ENCODE data around the gene CBY3. TPM values are rescaled to one million over a fixed set of nuclear protein-coding genes. Genes with fewer than 3 reads are reported as not detected.

Gene CBY3
- polyA plus RNA-seq, 2 of the 4 experiments (the other 2 are of a cell fraction) = not detected

DNA sequence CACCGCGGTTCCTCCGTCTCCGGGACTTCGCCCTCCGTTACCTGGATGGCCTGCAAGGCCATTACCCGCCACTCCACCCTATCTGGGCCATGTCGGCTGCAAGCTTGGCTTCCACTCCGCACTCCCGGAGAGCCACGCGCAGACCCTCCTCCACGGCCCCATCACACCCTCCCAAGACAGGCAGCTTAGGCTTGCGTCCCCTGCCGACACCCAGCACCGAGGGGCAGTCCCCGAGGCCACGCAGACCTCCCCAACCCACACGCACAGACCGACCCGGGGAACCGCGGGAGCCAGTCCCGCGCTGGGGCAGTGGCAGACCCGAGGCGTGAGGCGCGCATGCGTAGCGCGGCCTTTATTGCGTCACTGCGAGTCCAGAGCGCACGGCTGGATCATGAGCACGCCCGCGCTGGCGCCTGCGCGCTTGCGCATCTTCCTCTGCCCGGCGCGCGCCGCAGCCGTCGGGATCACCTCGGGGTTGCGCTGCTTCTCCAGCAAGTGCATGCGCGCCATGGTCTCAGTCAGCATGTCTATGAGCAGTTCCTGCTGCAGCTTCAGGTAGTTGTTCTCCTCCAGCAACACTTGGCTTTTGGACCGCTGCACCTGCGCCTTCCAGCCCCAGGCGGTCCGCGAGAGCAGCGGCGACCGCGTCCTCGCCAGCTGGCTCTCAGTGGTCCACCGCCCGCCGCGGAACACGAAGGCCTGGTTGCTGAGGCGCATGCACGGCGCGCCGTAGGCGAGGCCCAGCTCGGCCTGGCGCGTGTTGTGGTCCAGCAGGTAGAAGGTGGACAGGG lies 2.4 kb downstream of the CBY3 start (continued):
- TF ChIP-seq TFCP2L1 (CRISPR knock-in tag; IDR thresholded peaks at IDR 0.05) (no peak), EHMT2 (IDR thresholded peaks at IDR 0.05; ENCODE audit: low read depth) (no peak), SMC3 (IDR thresholded peaks at IDR 0.05) (0 out of 3 replicates have a peak, but pooled peaks have one; percentile 8), TP53 (CRISPR knock-in tag; IDR thresholded peaks at IDR 0.05) (peak; percentile 62; the same call in 1 of the 2 replicates), JUNB (IDR thresholded peaks at IDR 0.05) (no peak), MAX (IDR thresholded peaks at IDR 0.05) (peak; percentile 96), RNF2 (IDR thresholded peaks at IDR 0.05; ENCODE audit: borderline replicate concordance, low read depth) (0 out of 2 replicates have a peak, but pooled peaks have one; percentile 63), SREBF2 (IDR thresholded peaks at IDR 0.05) (no peak), USF2 (IDR thresholded peaks at IDR 0.05) (no peak), CHD4 (IDR thresholded peaks at IDR 0.05; ENCODE audit: borderline replicate concordance) (no peak), EHF (CRISPR knock-in tag; IDR thresholded peaks at IDR 0.05) (no peak), POLR2AphosphoS2 (conservative IDR thresholded peaks at IDR 0.05; ENCODE audit: low read length) (no peak), CBX2 (IDR thresholded peaks at IDR 0.05; ENCODE audit: borderline replicate concordance, low read depth) (no peak), GATA3 (IDR thresholded peaks at IDR 0.05; ENCODE audit: borderline replicate concordance) (no peak), KDM5A (IDR thresholded peaks at IDR 0.05) (no peak), POLR2A (IDR thresholded peaks at IDR 0.05; ENCODE audit: low read length) (peak; percentile 95), FOSB (CRISPR knock-in tag; IDR thresholded peaks at IDR 0.05) (no peak), FOSL2 (IDR thresholded peaks at IDR 0.05) (no peak), FOSL2 (CRISPR knock-in tag; IDR thresholded peaks at IDR 0.05) (peak; percentile 61), RARB (CRISPR knock-in tag; IDR thresholded peaks at IDR 0.05) (no peak), RAD21 (conservative IDR thresholded peaks at IDR 0.05 in 1 of 2, IDR thresholded peaks at IDR 0.05 in 1 of 2) (no peak), BCL3 (IDR thresholded peaks at IDR 0.05) (peak; percentile 83; the same call in 2 of the 3 replicates), JUN (IDR thresholded peaks at IDR 0.05) (peak; percentile 74 to 85; a peak in 3 of 5 replicates), ZNF302 (CRISPR knock-in tag; IDR thresholded peaks at IDR 0.05) (no peak), ATOH8 (CRISPR knock-in tag; IDR thresholded peaks at IDR 0.05; ENCODE audit: low read depth) (peak; percentile 66; the same call in 1 of the 2 replicates), HOXB13 (CRISPR knock-in tag; IDR thresholded peaks at IDR 0.05; ENCODE audit: low read depth) (0 out of 2 replicates have a peak, but pooled peaks have one; percentile 24), HOXA7 (CRISPR knock-in tag; IDR thresholded peaks at IDR 0.05) (no peak)
- TF ChIP-seq, protein P1, sequence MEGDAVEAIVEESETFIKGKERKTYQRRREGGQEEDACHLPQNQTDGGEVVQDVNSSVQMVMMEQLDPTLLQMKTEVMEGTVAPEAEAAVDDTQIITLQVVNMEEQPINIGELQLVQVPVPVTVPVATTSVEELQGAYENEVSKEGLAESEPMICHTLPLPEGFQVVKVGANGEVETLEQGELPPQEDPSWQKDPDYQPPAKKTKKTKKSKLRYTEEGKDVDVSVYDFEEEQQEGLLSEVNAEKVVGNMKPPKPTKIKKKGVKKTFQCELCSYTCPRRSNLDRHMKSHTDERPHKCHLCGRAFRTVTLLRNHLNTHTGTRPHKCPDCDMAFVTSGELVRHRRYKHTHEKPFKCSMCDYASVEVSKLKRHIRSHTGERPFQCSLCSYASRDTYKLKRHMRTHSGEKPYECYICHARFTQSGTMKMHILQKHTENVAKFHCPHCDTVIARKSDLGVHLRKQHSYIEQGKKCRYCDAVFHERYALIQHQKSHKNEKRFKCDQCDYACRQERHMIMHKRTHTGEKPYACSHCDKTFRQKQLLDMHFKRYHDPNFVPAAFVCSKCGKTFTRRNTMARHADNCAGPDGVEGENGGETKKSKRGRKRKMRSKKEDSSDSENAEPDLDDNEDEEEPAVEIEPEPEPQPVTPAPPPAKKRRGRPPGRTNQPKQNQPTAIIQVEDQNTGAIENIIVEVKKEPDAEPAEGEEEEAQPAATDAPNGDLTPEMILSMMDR (IDR thresholded peaks at IDR 0.05) = no peak
- TF ChIP-seq, protein P2, sequence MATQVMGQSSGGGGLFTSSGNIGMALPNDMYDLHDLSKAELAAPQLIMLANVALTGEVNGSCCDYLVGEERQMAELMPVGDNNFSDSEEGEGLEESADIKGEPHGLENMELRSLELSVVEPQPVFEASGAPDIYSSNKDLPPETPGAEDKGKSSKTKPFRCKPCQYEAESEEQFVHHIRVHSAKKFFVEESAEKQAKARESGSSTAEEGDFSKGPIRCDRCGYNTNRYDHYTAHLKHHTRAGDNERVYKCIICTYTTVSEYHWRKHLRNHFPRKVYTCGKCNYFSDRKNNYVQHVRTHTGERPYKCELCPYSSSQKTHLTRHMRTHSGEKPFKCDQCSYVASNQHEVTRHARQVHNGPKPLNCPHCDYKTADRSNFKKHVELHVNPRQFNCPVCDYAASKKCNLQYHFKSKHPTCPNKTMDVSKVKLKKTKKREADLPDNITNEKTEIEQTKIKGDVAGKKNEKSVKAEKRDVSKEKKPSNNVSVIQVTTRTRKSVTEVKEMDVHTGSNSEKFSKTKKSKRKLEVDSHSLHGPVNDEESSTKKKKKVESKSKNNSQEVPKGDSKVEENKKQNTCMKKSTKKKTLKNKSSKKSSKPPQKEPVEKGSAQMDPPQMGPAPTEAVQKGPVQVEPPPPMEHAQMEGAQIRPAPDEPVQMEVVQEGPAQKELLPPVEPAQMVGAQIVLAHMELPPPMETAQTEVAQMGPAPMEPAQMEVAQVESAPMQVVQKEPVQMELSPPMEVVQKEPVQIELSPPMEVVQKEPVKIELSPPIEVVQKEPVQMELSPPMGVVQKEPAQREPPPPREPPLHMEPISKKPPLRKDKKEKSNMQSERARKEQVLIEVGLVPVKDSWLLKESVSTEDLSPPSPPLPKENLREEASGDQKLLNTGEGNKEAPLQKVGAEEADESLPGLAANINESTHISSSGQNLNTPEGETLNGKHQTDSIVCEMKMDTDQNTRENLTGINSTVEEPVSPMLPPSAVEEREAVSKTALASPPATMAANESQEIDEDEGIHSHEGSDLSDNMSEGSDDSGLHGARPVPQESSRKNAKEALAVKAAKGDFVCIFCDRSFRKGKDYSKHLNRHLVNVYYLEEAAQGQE (IDR thresholded peaks at IDR 0.05) = no peak
- TF ChIP-seq, protein P3, sequence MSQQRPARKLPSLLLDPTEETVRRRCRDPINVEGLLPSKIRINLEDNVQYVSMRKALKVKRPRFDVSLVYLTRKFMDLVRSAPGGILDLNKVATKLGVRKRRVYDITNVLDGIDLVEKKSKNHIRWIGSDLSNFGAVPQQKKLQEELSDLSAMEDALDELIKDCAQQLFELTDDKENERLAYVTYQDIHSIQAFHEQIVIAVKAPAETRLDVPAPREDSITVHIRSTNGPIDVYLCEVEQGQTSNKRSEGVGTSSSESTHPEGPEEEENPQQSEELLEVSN (IDR thresholded peaks at IDR 0.05; ENCODE audit: borderline replicate concordance, low read depth) = peak; percentile 96
- TF ChIP-seq, protein P4, sequence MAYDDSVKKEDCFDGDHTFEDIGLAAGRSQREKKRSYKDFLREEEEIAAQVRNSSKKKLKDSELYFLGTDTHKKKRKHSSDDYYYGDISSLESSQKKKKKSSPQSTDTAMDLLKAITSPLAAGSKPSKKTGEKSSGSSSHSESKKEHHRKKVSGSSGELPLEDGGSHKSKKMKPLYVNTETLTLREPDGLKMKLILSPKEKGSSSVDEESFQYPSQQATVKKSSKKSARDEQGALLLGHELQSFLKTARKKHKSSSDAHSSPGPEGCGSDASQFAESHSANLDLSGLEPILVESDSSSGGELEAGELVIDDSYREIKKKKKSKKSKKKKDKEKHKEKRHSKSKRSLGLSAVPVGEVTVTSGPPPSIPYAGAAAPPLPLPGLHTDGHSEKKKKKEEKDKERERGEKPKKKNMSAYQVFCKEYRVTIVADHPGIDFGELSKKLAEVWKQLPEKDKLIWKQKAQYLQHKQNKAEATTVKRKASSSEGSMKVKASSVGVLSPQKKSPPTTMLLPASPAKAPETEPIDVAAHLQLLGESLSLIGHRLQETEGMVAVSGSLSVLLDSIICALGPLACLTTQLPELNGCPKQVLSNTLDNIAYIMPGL (CRISPR knock-in tag; IDR thresholded peaks at IDR 0.05; ENCODE audit: borderline replicate concordance) = no peak
